Measurements from ENCODE around the gene DMD.
"Not testable (repeated sequence)": the region's sequence is repeated elsewhere in the genome, so short reads cannot be mapped to it uniquely, and the experiment has no call there.

The DMD gene

GRCh38 chrX:33086886-33087285 is 124.5 kb downstream of the DMD start:
- TF ChIP-seq CTCF (IDR thresholded peaks at IDR 0.05; ENCODE audit: control extremely low read depth, extremely low read depth, low read depth, missing control alignments): no peak
- ChIA-PET POLR2A (no interaction called here), CTCF (no interaction called here)
- DNase-seq (ENCODE audit: extremely low spot score): no peak

- no peak for DNase-seq (ENCODE audit: extremely low spot score)
- POLR2A ChIA-PET: no interaction called here
- CTCF ChIA-PET: no interaction called here
- TF ChIP-seq CTCF (IDR thresholded peaks at IDR 0.05; ENCODE audit: control extremely low read depth, extremely low read depth, low read depth, missing control alignments): no peak
Measured at GRCh38 chrX:33082371-33082770, 129.0 kb downstream of the DMD start.

GRCh38 chrX:33078273-33078672 is 133.1 kb downstream of the DMD start:
- TF ChIP-seq CTCF (IDR thresholded peaks at IDR 0.05; ENCODE audit: control extremely low read depth, extremely low read depth, low read depth, missing control alignments): no peak
- no peak for DNase-seq (ENCODE audit: extremely low spot score)
- ChIA-PET CTCF (no interaction called here), POLR2A (no interaction called here)

DNA sequence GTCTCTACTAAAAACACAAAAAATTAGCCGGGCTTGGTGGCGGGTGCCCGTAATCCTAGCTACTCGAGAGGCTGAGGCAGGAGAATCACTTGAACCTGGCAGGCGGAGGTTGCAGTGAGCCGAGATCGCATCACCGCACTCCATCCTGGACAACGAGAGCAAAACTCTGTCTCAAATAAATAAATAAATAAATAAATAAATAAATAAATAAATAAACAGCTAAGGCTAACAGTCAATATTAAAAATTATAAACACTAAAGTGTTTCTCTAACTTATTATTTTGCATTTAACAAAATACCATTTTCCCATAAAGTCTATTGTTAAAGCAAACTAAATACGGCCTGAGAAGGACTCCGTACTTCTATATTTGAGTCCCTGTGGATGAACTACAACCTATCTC is 137.7 kb downstream of the DMD start:
- POLR2A ChIA-PET; DNase-seq (ENCODE audit: extremely low spot score); CTCF ChIA-PET: not testable (repeated sequence)

- no peak for TF ChIP-seq CTCF (IDR thresholded peaks at IDR 0.05; ENCODE audit: control extremely low read depth, extremely low read depth, low read depth, missing control alignments)
- ChIA-PET POLR2A (no interaction called here), CTCF (no interaction called here)
- no peak for DNase-seq (ENCODE audit: extremely low spot score)
Measured at GRCh38 chrX:33065415-33065814, 145.9 kb downstream of the DMD start.

DNA sequence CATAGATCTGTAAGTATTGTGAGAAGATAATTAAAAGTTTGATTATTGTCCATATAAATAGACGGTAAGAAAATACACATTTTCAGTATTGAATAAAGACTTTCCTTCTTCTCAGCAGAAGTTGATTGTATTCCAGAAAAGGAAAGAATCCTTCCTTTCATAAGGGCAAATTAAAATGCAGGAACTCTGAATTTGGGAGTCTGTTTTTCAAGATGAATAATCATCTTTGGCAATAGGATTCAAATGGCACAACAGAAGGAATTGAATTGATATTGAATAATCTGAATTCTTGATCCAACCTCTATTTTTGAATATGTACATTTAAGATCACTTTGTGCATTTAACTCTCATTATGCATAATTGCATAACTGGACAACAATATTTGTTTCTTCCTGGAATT is 149.3 kb downstream of the DMD start:
- POLR2A ChIA-PET: no interaction called here
- CTCF ChIA-PET: no interaction called here
- no peak for TF ChIP-seq CTCF (IDR thresholded peaks at IDR 0.05; ENCODE audit: control extremely low read depth, extremely low read depth, low read depth, missing control alignments)
- DNase-seq (ENCODE audit: extremely low spot score): no peak

DNA sequence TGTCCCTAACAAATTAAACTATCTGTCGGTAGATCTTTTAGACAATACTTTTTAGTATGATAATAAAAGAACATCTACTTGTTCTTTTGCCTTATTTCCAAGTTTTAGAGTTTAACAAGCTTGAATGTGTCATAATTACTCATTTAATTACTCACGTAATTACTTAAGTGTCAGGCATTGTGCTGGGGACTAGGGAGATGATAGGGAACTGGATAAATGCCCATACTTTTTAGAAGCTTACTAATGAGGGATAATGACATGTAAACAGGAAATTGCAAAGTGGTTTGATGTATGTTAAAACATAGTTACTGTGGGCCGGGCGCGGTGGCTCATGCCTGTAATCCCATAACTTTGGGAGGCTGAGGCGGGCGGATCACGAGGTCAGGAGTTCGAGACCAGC is 158.3 kb downstream of the DMD start:
- CTCF ChIA-PET: no interaction called here
- POLR2A ChIA-PET: no interaction called here
- DNase-seq (ENCODE audit: extremely low spot score): no peak
- no peak for TF ChIP-seq CTCF (IDR thresholded peaks at IDR 0.05; ENCODE audit: control extremely low read depth, extremely low read depth, low read depth, missing control alignments)

Measured in GM10248 (cell line).